ENCODE measurements around the gene TIMM50.

GRCh38 chr19:39498798-39499642 lies 18.4 kb downstream of the TIMM50 start, which contains the start of gene DLL3:
- TF ChIP-seq CTCF (IDR thresholded peaks at IDR 0.05) (no peak), POLR2AphosphoS5 (IDR thresholded peaks at IDR 0.05) (no peak), POLR2A (IDR thresholded peaks at IDR 0.05) (no peak)

Data from breast epithelium (tissue), 3 donors.